Measurements from ENCODE around the gene TRIM7. TPM values are rescaled to one million over a fixed set of nuclear protein-coding genes. Genes with fewer than 3 reads are reported as not detected.

The TRIM7 gene
- total RNA-seq: 3.0 TPM

DNA sequence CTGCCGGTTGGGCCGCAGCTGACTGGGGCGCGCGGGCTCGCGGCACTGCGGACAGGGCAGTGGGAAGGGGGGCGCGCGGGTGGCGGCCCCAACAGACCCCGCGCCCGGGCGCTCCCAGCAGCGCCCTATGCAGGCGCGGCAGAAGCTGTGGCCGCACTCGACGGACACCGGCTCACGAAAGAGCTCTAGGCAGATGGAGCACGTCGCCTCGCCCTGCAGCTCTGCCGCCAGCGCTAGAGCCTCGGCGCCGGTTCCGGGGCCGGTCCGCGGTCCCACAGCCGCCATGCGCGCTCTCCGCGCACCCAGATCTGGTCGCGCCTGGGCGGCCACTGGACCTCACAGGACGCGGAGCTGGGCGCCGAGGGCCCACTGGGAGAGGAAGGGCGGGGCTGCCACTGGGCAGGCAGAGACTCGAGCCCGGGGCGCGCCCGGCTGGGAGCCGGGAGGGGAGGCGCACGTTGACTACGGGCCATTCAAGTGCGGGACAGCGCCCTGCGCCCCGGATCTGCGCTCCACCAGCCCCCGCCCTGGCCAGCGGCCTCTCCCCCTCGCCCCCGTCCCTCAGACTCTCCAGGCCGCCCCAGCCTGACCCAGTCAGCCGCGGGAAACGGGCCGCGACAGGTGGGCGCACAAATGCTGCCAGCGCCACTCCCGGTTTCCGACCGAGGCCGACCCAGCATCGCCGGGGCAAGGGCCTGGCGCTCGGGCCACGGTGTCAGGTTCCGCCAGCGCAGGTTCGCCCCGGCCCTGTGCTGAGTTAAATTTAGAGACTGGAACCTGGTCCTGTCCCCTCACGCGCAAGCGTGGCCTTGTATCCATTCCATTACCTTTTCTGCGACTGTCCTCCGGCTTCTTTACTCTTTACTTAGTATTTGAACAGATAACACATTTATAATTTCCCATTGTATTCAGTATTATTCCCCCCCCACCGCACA, at the start of gene TRIM7:
Gene TRIM7 (minus strand): TSS at position 371 of the 935 bp plus-strand sequence. CDS start 86 bp downstream, at position 285.
- DNase-seq (ENCODE audit: low spot score): peak; percentile 57

- no peak for DNase-seq (ENCODE audit: low spot score)
These were observed 43.3 kb upstream of the TRIM7 start for GRCh38 chr5:181248277-181248676.

DNA sequence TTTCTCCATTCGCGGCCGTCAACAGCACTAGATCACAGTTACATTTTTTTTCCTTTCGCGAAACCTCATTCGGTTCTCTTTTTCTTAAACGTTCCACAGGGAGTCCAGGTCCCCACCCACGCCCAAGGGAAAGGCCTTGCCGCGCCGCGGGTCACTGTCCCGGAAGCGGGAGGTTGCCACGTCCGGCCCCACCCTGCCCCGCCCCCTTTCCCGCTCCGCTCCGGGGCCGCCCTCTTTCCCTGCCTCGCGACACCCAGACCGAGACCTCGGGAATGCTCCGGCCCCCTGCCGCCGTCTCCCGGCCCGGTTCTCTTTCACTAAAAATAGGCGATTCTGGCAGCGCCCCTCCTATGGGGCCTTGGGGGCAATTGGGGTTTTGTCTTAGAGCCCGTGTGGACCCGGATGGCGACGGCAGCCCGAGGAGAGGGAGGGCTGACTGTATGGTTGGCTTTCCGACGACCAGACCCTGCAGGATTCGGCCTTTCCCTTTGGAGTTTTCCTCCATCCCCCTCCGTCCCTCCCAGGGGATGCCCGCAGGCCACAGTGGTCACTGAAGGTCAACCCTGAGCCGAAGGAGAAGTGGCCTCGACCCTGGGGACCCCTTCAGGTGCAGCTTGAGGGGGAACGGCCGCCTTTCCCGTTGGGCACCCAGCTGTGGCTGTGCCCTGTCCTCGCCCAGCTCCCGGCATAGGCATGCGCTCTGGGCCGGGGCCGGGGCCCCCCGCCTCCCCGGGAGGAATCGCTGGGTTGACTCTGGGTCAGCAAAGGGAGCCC, 41.5 kb upstream of the TRIM7 start:
- DNase-seq (ENCODE audit: low spot score): peak; percentile 94

GRCh38 chr5:181245427-181246275, 40.7 kb upstream of the TRIM7 start:
- no peak for DNase-seq (ENCODE audit: low spot score)

- DNase-seq (ENCODE audit: low spot score): peak; percentile 93
These were observed 38.8 kb upstream of the TRIM7 start, which contains the start of gene RACK1 for GRCh38 chr5:181243564-181244343. Gene RACK1, minus strand, starts transcription at chr5:181243906. Its CDS starts 106 bp downstream, at chr5:181243800.

DNA sequence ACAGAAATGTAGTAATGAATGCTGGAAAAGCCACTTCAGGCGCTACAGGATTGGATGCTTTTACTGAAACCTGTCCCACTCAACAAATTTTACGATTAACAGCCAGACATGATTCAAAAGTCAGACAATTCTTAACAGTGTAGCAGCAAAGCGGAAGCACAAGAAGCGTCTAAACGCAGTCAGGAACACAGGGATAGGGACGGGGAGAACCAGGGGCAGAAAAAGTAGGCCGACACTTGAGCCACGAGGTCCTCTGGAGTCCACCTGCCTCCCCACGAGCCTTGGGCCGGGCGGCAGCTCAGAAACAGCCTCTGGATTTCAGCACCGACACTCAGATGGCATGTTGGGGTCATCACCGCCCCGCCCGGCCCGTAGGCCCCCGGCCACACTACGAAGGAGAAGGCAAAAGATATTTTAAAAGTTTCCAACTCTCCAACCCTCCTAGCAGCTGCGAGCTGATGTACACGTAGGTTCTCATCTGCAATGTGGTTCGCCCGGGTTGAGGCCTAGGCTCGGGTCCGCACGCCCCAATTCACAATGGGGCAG, 38.1 kb upstream of the TRIM7 start:
- DNase-seq (ENCODE audit: low spot score): no peak

GRCh38 chr5:181242031-181242451, 37.0 kb upstream of the TRIM7 start:
- DNase-seq (ENCODE audit: low spot score): no peak

DNA sequence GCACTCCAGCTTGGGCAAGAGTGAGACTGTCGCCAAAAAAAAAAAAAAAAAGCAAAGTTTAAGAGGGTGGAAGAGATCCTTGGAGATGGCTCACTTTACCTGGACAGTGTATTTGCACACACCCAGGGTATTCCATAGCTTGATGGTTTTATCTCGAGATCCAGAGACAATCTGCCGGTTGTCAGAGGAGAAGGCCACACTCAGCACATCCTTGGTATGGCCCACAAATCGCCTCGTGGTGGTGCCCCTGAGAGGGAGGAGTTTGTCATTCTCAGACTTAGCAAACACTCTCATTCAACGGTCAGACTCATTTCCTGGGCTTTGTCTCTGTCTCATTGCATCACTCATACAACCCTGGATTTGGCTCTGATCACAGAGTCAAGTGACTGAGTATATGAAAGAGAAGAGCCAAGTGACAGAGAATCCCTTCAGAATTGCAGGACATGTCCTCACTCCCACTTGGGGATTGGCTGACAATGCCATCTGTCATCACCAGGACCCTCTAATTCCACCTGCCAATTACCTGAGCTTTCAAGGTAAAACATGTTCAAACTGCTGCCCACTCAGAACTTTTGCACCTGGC, 36.5 kb upstream of the TRIM7 start:
- DNase-seq (ENCODE audit: low spot score): no peak

GRCh38 chr5:181239062-181239663, 34.2 kb upstream of the TRIM7 start:
- DNase-seq (ENCODE audit: low spot score): no peak

- no peak for DNase-seq (ENCODE audit: low spot score)
These were observed 32.9 kb upstream of the TRIM7 start for GRCh38 chr5:181237729-181238385.

DNA sequence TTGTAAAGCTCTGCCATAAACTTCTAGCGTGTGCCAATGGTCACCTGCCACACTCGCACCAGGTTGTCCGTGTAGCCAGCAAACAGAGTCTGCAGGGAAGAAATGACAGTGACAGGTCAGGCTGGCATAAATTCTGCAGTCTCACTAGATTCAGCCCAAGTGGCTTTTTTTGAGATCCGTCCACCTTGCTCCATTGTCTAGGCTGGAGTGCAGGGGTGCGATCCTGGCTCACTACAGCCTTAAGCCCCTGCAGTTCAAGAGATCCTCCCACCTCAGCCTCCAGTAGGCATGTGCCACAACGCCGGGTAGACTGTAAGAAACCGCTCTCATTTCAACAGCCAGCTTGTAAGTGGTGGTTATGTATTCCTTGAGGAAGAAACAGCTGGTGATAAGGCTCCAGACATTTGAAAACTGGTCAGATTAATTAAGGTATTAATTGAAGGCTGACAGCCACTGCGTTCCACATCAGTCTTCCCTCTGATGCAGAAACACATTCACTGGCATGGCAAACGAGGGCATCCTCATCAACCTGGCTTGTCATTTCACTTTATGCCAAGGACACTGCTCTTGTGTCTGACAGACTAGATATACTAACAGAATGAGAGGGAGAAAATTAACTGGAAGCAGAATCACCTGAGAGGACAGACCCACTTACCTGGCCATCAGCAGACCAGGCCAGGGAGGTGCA, 32.1 kb upstream of the TRIM7 start:
- no peak for DNase-seq (ENCODE audit: low spot score)

- no peak for DNase-seq (ENCODE audit: low spot score)
These were observed 31.5 kb upstream of the TRIM7 start for GRCh38 chr5:181236471-181236870.

DNA sequence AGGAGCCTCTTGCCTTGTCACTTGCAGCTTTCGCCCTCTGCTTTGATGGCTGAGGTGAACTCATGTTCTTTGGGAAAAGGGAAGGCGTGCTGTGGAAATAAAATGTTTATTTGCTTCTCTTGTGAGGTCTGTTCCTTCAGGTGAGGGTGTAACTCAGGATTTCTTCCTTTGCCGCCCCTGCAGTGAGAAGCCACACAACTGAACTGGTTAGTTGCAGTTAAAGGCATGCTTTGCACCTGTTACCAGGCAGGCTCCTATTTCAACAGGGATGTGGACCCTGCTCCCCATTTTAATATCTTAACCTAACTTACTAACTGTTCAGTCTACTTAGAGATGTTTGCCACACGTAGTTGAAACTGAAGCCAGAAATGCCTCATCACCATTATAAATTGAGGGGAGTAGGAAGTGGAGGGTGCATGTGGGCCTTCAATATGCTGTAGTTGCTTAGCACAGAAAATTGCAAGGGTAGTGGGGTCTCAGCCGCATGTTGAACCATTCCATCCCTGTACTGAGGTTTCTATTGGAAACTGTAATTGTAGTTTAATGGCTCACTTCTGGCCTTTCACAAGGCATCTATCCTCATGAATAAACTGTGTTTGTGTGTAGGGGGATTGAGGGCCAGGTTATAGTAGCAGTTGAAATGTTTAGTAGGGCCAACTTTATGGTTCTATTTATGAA, 30.8 kb upstream of the TRIM7 start:
- DNase-seq (ENCODE audit: low spot score): no peak

DNA sequence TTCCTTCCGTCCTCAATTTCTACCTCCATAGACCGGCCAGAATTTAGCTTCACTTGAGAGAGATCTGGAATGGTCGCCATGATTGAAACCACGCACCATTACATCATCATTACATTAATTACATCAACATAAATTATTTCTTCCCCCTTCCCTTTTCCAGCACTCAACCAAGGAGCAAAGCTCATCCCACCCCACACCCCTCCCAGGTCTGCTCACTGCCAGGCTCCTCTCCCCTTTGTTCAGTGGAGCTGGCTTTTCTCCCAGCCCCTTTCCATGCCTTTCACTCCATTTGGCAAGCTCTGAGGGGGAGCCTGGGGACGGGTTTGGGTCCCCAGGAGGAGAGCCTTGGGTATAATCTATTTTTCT, 30.3 kb upstream of the TRIM7 start:
- DNase-seq (ENCODE audit: low spot score): no peak

DNA sequence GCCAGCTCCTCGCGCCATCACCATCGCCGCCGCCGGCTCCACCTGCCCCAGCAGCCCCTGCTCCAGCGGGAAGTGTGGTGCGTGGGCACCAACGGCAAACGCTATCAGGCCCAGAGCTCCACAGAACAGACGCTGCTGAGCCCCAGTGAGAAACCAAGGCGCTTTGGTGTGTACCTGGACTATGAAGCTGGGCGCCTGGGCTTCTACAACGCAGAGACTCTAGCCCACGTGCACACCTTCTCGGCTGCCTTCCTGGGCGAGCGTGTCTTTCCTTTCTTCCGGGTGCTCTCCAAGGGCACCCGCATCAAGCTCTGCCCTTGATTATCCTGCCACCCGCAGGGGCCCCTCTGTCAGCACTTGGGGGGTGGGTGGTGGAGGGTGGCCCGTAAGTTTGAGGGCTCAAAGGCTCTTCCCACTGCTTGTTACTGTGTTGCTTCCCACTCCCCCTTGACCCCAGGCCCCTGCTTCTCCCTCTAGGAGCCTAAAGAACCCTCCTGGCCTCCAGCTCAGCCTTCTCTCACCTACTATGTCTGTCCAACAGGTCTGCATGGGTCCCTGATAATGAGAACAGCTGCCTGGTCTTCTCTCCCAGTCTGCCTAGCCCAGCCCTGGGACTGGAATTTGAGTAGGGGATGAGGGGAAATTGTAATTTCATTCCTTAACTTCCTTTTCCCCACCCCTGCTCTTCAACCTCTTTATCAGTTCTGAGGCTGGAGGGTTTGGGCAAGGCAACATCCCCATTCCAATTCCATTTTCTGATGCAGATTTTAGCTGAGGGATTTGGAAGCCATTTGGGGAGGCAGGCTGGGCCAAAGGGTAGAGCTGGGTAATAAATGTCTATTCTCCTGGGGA, 29.7 kb upstream of the TRIM7 start:
- no peak for DNase-seq (ENCODE audit: low spot score)

DNA sequence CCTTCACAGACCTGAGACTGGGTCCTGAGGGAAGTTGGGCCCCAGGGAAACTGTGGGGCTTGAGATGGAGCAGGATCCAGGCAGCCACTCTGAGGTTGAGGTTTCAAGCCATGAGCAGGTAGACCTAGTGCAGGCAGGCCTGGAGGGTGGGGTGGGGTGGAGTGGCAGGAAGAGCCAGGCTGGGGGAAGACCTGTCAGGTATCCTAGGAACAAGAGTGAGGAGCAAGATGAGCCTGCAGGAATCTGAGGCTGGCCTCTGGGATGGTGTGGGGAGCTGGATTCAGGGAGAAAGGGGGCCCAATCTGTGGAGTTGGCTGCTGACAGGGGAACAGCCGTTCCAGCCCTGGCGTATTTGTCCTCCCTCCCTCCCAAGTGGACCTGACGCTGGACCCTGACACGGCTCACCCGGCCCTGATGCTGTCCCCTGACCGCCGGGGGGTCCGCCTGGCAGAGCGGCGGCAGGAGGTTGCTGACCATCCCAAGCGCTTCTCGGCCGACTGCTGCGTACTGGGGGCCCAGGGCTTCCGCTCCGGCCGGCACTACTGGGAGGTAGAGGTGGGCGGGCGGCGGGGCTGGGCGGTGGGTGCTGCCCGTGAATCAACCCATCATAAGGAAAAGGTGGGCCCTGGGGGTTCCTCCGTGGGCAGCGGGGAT, 28.9 kb upstream of the TRIM7 start:
- DNase-seq (ENCODE audit: low spot score): no peak

Data from ureter (tissue), 1 donor.